ENCODE measurements around the gene GRPEL1. TPM values are rescaled to one million over a fixed set of nuclear protein-coding genes. Genes with fewer than 3 reads are reported as not detected.

GRPEL1 gene
- total RNA-seq, 1 experiment from 2014 or later, result 80.1 TPM

- H3K4me3 ChIP-seq (replicated peaks in 1 of 2; ENCODE audit: low read depth in 1 of 2, low read length in 2 of 2), result no peak overlapping the region
- peaks cover 0 to 17% of the 10 kb centered on the region in 2 experiments; a peak in 2 of 4 replicates for H3K4me1 ChIP-seq (ENCODE audit: control insufficient read depth in 1 of 2, insufficient read depth in 2 of 2, low read length in 2 of 2)
- no TSS peak for BruUV-seq (replicated peaks)
- no peak overlapping the region for H3K9ac ChIP-seq (ENCODE audit: low read length)
- intact Hi-C loops (cut with micrococcal nuclease), result no loop called here
- POLR2A ChIA-PET, result interaction anchor here (1.5 kb wide), 1 partner anchor 17 kb away, joined by 3 read pairs; no protein-coding TSS in a partner anchor
- peaks cover 11 to 41% of the 10 kb centered on the region in 2 experiments for H3K36me3 ChIP-seq (ENCODE audit: control insufficient read depth in 1 of 2, insufficient read depth in 2 of 2, low read length in 2 of 2)
- ATAC-seq (no peak), DNase-seq (ENCODE audit: low read depth, low spot score) (no peak)
- no peak overlapping the region for H3K27ac ChIP-seq (ENCODE audit: low read depth, low read length)
- no peaks in the 10 kb centered on the region for H3K9me3 ChIP-seq (ENCODE audit: control insufficient read depth in 1 of 2, insufficient read depth in 1 of 2, low read depth in 1 of 2, low read length in 2 of 2)
- H2AFZ ChIP-seq (ENCODE audit: low read depth, low read length, poor library complexity, severe bottlenecking), result no peak overlapping the region
- no peaks in the 10 kb centered on the region for H3K27me3 ChIP-seq (ENCODE audit: insufficient read depth, low read length)
- no peak overlapping the region for H3K4me2 ChIP-seq (ENCODE audit: low read length)
- RAD21 ChIA-PET (ENCODE audit: low non-redundant PET in 1 of 2, low total read pairs in 2 of 2, uncharacterized antibody in 2 of 2, unreplicated experiment in 2 of 2), result no interaction called here
- no peaks in the 10 kb centered on the region; the same call in 1 of the 2 replicates for H3K79me2 ChIP-seq (ENCODE audit: insufficient read depth, low read length)
- no peak for TF ChIP-seq YY1 (IDR thresholded peaks at IDR 0.05; ENCODE audit: extremely low read depth, insufficient replicate concordance, low read depth, low read length)
- TF ChIP-seq EGR1 (IDR thresholded peaks at IDR 0.05; ENCODE audit: low read depth), result no peak
- TF ChIP-seq JUND (IDR thresholded peaks at IDR 0.05), result no peak
- no peak for TF ChIP-seq REST (IDR thresholded peaks at IDR 0.05; ENCODE audit: low read depth)
- TF ChIP-seq EZH2phosphoT487 (IDR thresholded peaks at IDR 0.05; ENCODE audit: borderline replicate concordance), result no peak
- no peak for TF ChIP-seq ZBTB33 (IDR thresholded peaks at IDR 0.05; ENCODE audit: extremely low read depth, insufficient replicate concordance, low read length)
- TF ChIP-seq POLR2A (IDR thresholded peaks at IDR 0.05; ENCODE audit: borderline replicate concordance, extremely low read depth, insufficient read depth, insufficient read length), result no peak
- TF ChIP-seq MAX (IDR thresholded peaks at IDR 0.05), result no peak
- TF ChIP-seq EZH2 (IDR thresholded peaks at IDR 0.05), result no peak
- TF ChIP-seq ELF1 (IDR thresholded peaks at IDR 0.05; ENCODE audit: borderline replicate concordance, low read depth), result no peak
- TF ChIP-seq FOSL1 (IDR thresholded peaks at IDR 0.05; ENCODE audit: low read depth), result no peak
- no peak for TF ChIP-seq SIN3A (IDR thresholded peaks at IDR 0.05; ENCODE audit: low read depth)
- no peak for TF ChIP-seq CBX3 (IDR thresholded peaks at IDR 0.05; ENCODE audit: low read depth)
- TF ChIP-seq POLR2AphosphoS5 (IDR thresholded peaks at IDR 0.05; ENCODE audit: low read depth, low read length), result no peak
- no peak for TF ChIP-seq ZFX (IDR thresholded peaks at IDR 0.05)
- no peak for TF ChIP-seq CEBPB (IDR thresholded peaks at IDR 0.05; ENCODE audit: low read depth)
- CTCF ChIA-PET, result no interaction called here
- no peaks in the 10 kb centered on the region for H4K20me1 ChIP-seq (ENCODE audit: insufficient read depth)
- H3K9me2 ChIP-seq (ENCODE audit: insufficient read depth), result no peaks in the 10 kb centered on the region
Observed at GRCh38 chr4:7016086-7016485, 51.8 kb downstream of the GRPEL1 start.

Data from HCT116 (cell line).